HFF-Myc (cell line): ENCODE measurements around the gene HSPB7.
"Not testable (repeated sequence)": the region's sequence is repeated elsewhere in the genome, so short reads cannot be mapped to it uniquely, and the experiment has no call there.

Experiments
- DNase-seq: peaks from one replicate; pipeline ENCODE4 v3.0.0-alpha.2; 2011; ENCODE audit warnings: low read depth; ENCODE audit errors: extremely low read depth
- H3K4me3 ChIP-seq: replicated peaks from 2 replicates; pipeline ENCODE4 v1.5.1; 2011; ENCODE audit warnings: low read depth, mild to moderate bottlenecking, control low read depth, low read length
- TF ChIP-seq, protein P1 (sequence below): IDR thresholded peaks from 2 replicates; pipeline ENCODE4 v1.5.1; 2012; ENCODE audit warnings: mild to moderate bottlenecking, low read depth, low read length, control low read depth; ENCODE audit errors: missing control alignments

The HSPB7 gene

DNA sequence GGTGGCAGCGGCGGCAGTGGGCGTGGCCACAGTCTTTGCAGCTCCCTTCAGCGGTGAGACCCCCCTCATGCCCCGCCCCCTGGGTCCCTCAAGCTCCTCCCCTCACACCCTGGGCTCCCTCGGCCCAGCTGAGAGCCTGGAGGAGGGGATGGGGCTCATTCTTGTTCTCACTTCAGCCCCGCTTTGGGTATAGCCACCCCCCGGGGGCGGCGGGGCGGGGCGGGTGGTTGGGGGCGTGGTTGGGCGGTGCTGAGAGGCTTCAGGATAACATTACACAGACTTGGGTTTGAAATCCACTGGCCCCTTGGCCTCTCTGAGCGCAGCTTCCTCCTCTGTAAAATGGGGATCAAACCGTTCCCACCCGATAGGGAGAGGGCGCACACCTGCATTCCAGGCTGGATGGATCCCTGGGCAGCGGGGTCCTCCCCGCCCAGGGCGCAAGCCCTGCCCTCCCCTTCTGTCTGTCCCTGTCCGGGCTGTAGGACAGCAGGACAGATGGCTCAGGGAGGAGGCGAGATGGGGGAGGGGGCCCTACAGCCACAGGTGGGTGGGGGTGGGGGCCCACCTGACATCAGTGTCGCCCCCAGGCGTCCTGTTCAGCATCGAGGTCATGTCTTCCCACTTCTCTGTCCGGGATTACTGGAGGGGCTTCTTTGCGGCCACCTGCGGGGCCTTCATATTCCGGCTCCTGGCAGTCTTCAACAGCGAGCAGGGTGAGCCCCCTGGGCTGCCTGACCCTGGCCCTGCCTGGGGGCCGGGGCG, 9.1 kb upstream of the HSPB7 start:
- TF ChIP-seq, protein P1, sequence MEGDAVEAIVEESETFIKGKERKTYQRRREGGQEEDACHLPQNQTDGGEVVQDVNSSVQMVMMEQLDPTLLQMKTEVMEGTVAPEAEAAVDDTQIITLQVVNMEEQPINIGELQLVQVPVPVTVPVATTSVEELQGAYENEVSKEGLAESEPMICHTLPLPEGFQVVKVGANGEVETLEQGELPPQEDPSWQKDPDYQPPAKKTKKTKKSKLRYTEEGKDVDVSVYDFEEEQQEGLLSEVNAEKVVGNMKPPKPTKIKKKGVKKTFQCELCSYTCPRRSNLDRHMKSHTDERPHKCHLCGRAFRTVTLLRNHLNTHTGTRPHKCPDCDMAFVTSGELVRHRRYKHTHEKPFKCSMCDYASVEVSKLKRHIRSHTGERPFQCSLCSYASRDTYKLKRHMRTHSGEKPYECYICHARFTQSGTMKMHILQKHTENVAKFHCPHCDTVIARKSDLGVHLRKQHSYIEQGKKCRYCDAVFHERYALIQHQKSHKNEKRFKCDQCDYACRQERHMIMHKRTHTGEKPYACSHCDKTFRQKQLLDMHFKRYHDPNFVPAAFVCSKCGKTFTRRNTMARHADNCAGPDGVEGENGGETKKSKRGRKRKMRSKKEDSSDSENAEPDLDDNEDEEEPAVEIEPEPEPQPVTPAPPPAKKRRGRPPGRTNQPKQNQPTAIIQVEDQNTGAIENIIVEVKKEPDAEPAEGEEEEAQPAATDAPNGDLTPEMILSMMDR: no peak
- peak; percentile 24 for DNase-seq
- no peak overlapping the region; the same call in 1 of the 2 replicates for H3K4me3 ChIP-seq

DNA sequence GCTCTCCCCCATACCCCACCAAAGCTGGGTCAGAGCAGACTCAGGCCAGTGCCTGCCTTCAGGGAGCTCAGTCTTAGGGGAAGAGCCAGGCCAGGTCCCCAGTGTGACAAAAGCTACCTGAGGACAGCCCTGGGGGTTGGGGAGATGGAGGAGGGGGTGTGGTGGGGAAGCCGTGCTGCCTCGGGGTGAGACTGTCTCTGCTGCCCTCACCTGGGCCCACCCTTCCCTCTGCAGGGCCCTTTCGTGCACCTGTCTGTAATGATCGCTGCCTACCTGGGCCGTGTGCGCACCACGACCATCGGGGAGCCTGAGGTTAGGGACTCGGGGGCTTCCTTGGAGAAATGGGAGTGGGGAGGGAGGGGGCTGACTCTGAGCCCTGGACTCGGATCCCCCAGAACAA, 8.5 kb upstream of the HSPB7 start:
- H3K4me3 ChIP-seq, DNase-seq: not testable (repeated sequence)

DNA sequence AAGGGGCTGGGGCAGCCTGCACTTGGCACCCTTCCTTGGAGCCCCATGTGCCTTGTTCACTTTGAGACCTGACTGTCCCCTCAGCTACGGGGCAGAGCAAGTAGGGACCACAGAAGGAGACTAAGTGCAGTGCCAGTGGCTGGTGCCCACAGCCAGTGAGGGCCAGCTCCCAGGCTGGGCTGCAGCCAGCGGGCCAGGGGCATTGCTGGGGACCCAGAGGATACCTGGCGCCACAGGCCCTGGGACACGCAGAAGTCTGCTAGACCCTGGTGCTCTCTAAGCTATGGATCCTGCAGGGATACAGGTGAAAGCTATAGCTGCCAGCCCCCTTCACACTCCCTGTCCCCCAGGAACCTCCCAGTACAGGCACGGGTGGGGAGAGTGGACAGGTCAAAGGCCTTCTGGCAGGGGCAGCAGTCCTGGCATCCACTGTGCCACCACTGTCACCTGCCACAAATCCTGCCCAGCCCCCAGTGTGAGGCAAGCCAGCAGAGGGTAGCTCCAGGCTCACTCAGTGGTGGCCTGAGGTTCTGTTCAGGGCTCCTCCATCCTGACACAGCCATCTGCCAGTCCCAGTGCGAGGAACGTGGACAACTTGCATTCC, 5.3 kb upstream of the HSPB7 start:
- DNase-seq: no peak
- TF ChIP-seq, protein P1: no peak
- no peak overlapping the region for H3K4me3 ChIP-seq

DNA sequence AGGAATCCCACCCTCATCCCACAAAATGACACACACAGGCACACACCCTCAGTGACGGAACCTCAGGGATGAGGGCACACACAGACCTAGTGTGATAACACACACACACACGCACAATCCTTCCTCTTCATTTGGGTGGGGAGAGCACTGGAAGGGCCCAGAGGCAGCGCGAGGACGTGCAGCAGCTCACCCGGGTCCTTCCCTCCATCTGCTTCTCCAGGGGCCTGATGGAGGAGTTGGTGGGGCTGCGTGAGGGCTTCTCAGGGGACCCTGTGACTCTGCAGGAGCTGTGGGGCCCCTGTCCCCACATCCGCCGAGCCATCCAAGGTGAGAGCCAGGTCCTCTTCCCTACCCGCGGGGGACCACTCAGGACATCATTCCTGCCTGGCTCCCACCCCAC, 4.5 kb upstream of the HSPB7 start:
- no peak for DNase-seq
- TF ChIP-seq, protein P1: no peak
- H3K4me3 ChIP-seq: no peak overlapping the region

DNA sequence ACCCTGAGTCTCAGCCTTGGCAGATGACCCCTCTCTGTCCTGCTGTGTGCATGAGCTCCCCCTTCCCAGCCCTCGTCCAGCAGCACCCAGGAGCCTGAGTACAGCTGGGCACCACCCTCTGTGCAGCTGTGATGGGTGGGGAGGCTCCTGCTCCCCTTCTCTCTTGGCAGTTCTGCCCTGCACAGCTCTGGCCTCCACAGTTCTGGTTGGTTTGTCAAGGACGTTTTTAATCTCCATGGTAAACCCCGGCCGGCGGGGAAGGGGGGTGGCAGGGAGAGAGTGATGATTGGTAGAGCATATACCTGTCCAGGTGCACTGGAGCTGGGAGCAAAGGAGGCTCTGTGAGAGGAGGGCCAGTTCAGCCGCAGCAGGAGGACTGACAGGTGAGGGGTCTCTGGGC, 3.8 kb upstream of the HSPB7 start, which contains the start of gene CLCNKA:
Gene CLCNKA (plus strand): TSS at position 356 of the 400 bp plus-strand sequence. CDS start 584 bp downstream, outside the sequence.
- no peak within 1 kb of the TSS for H3K4me3 ChIP-seq
- DNase-seq: no peak
- TF ChIP-seq, protein P1: no peak

DNA sequence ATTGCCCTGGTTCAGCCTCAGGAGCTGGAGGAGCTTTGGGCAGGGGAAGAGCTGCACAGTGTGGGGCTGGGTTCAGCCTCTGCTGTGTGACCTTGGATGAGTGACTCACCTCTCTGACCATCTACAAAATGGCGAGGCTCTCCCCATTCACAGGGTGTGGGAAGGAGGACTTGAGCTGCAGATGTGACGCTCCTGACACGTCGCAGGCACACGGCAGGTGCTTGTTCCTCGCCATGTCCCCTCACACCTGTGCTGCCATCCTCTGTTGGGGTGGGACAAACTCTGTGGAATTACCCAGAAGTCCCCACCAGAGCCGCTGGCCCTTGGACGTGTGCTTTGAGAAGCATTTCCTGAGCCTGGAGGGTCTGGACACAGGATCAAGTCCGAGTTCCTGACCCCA, 3.0 kb upstream of the HSPB7 start:
- not testable (repeated sequence) for DNase-seq, H3K4me3 ChIP-seq

DNA sequence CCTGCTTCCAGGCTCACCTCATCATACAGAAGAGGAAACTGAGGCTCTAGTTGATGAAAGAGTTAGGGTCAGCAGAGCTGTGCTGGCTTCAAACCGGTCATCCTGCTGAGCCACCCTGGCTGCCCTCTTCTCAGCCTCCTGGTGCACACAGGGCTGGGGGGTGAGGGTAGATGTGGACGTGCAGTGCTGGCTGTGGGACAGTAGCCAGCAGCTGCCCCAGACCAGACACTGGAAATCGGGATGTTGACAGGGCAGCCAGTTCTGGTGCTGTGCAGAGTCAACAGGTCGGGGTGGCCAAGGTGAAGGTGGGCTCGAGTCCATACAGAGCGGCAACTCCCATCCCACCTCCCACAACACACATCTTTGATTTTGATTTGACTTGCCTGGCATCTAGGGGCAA, 2.5 kb upstream of the HSPB7 start:
- TF ChIP-seq, protein P1: no peak
- no peak for DNase-seq
- no peak overlapping the region for H3K4me3 ChIP-seq
